OCI-LY1 (cell line): ENCODE results near the gene TGM2.

Experiments used
- H2AFZ ChIP-seq: fragments of 200-600 bp; sonication (generic), shearing (Covaris generic); 2 replicates; pipeline ENCODE4 v1.6.0; 2014; ENCODE audit warnings: antibody characterized with exemption, mild to moderate bottlenecking, low read length
- H3F3A ChIP-seq: fragments of 200-600 bp; sonication (generic), shearing (Covaris generic); 2 replicates; pipeline ENCODE4 v1.6.0; 2014; ENCODE audit warnings: mild to moderate bottlenecking, antibody characterized with exemption, low read length, moderate library complexity; ENCODE audit not compliant: insufficient read depth
- H3K27ac ChIP-seq: fragments of 200-600 bp; sonication (generic); 2 replicates; pipeline ENCODE4 v1.5.1; 2014; ENCODE audit warnings: low read length, mixed run types, mild to moderate bottlenecking, low read depth; ENCODE audit not compliant: poor library complexity, severe bottlenecking
- H3K27me3 ChIP-seq: fragments of 200-600 bp; sonication (generic); 2 replicates; pipeline ENCODE4 v1.6.0; 2014; ENCODE audit warnings: antibody characterized with exemption, mild to moderate bottlenecking, low read length, moderate library complexity; ENCODE audit not compliant: insufficient read depth
- H3K36me3 ChIP-seq: fragments of 200-600 bp; sonication (generic); 2 replicates; pipeline ENCODE4 v1.6.1; 2014; ENCODE audit warnings: mild to moderate bottlenecking, antibody characterized with exemption, low read length, moderate library complexity, mixed read lengths; ENCODE audit not compliant: insufficient read depth
- H3K4me1 ChIP-seq: fragments of 200-600 bp; sonication (generic); 2 replicates; pipeline ENCODE4 v1.5.1; 2014; ENCODE audit warnings: mild to moderate bottlenecking, low read length, moderate library complexity; ENCODE audit not compliant: insufficient read depth, severe bottlenecking
- H3K4me2 ChIP-seq: fragments of 200-600 bp; sonication (generic), shearing (Covaris generic); 2 replicates; pipeline ENCODE4 v1.6.1; 2014; ENCODE audit warnings: low read length
- H3K4me3 ChIP-seq: fragments of 200-600 bp; sonication (generic); 2 replicates; pipeline ENCODE4 v1.5.1; 2014; ENCODE audit warnings: low read length, low read depth, mild to moderate bottlenecking, mixed read lengths; ENCODE audit not compliant: poor library complexity, severe bottlenecking
- H3K79me2 ChIP-seq: fragments of 200-600 bp; shearing (Covaris generic); 2 replicates; pipeline ENCODE4 v1.6.1; 2016; ENCODE audit warnings: mixed run types, low read length, mixed read lengths; ENCODE audit not compliant: insufficient read depth
- H3K9ac ChIP-seq: fragments of 200-600 bp; sonication (generic), shearing (Covaris generic); 2 replicates; pipeline ENCODE4 v1.6.1; 2014; ENCODE audit warnings: mild to moderate bottlenecking, low read length, mixed read lengths
- H3K9me2 ChIP-seq: fragments of 200-600 bp; sonication (generic), shearing (Covaris generic); 2 replicates; pipeline ENCODE4 v1.6.1; 2014; ENCODE audit warnings: low read depth, mild to moderate bottlenecking, low read length, mixed read lengths
- H3K9me3 ChIP-seq: fragments of 200-600 bp; shearing (Covaris generic); 2 replicates; pipeline ENCODE4 v1.6.1; 2014; ENCODE audit warnings: low read length, mixed read lengths
- H4K20me1 ChIP-seq: fragments of 200-600 bp; sonication (generic), shearing (Covaris generic); 2 replicates; pipeline ENCODE4 v1.6.0; 2016; ENCODE audit warnings: mild to moderate bottlenecking, low read length; ENCODE audit not compliant: insufficient read depth
- EZH2 ChIP-seq: fragments of 200-600 bp; sonication (generic), shearing (Covaris generic); IDR thresholded peaks from 2 replicates; pipeline ENCODE4 v1.8.0; 2017; ENCODE audit warnings: borderline replicate concordance, mixed run types, mild to moderate bottlenecking, antibody characterized with exemption, low read length, moderate library complexity, mixed read lengths
- TF ChIP-seq, protein P1 (sequence below): fragments of 200-600 bp; sonication (generic), shearing (Covaris generic); IDR thresholded peaks from 2 replicates; pipeline ENCODE4 v1.5.1; 2017; ENCODE audit warnings: mild to moderate bottlenecking, antibody characterized with exemption, low read length, moderate library complexity, mixed read lengths

Gene TGM2

GRCh38 chr20:38165089-38165965, at the start of gene TGM2:
Gene TGM2 (minus strand): TSS chr20:38165270. CDS start chr20:38165198, 72 bp downstream.
- H3K9me2 ChIP-seq: no peaks in the 10 kb centered on the region
- no peaks in the 10 kb centered on the region for H3K9me3 ChIP-seq
- H3K27me3 ChIP-seq: peaks cover 7% of the 10 kb centered on the region
- H4K20me1 ChIP-seq: no peaks in the 10 kb centered on the region
- no peak for TF ChIP-seq EZH2
- TF ChIP-seq, protein P1, sequence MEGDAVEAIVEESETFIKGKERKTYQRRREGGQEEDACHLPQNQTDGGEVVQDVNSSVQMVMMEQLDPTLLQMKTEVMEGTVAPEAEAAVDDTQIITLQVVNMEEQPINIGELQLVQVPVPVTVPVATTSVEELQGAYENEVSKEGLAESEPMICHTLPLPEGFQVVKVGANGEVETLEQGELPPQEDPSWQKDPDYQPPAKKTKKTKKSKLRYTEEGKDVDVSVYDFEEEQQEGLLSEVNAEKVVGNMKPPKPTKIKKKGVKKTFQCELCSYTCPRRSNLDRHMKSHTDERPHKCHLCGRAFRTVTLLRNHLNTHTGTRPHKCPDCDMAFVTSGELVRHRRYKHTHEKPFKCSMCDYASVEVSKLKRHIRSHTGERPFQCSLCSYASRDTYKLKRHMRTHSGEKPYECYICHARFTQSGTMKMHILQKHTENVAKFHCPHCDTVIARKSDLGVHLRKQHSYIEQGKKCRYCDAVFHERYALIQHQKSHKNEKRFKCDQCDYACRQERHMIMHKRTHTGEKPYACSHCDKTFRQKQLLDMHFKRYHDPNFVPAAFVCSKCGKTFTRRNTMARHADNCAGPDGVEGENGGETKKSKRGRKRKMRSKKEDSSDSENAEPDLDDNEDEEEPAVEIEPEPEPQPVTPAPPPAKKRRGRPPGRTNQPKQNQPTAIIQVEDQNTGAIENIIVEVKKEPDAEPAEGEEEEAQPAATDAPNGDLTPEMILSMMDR: peak; percentile 83
- no peaks in the 10 kb centered on the region for H3K36me3 ChIP-seq
- H3K9ac ChIP-seq: no peak within 1 kb of the TSS
- H3K4me3 ChIP-seq: no peak within 1 kb of the TSS
- no peak within 1 kb of the TSS for H2AFZ ChIP-seq
- H3K27ac ChIP-seq: no peak within 1 kb of the TSS
- no peaks in the 10 kb centered on the region for H3F3A ChIP-seq
- peak within 1 kb of the TSS; percentile 30; the same call in 1 of the 2 replicates for H3K4me2 ChIP-seq
- no peaks in the 10 kb centered on the region for H3K79me2 ChIP-seq
- H3K4me1 ChIP-seq: peaks cover 5% of the 10 kb centered on the region

- Histone ChIP-seq H3K9me3 (no peaks in the 10 kb centered on the region), H3K4me2 (no peak overlapping the region), H3K4me3 (no peak overlapping the region), H3K36me3 (no peaks in the 10 kb centered on the region), H3F3A (no peaks in the 10 kb centered on the region), H3K4me1 (no peaks in the 10 kb centered on the region), H3K9ac (no peak overlapping the region), H4K20me1 (no peaks in the 10 kb centered on the region), H3K27ac (no peak overlapping the region), H3K27me3 (no peaks in the 10 kb centered on the region; the same call in 1 of the 2 replicates), H3K9me2 (no peaks in the 10 kb centered on the region), H2AFZ (no peak overlapping the region), H3K79me2 (no peaks in the 10 kb centered on the region)
- TF ChIP-seq, protein P1: no peak
- TF ChIP-seq EZH2: no peak
Measured at GRCh38 chr20:38214256-38215193, 49.5 kb upstream of the TGM2 start.

DNA sequence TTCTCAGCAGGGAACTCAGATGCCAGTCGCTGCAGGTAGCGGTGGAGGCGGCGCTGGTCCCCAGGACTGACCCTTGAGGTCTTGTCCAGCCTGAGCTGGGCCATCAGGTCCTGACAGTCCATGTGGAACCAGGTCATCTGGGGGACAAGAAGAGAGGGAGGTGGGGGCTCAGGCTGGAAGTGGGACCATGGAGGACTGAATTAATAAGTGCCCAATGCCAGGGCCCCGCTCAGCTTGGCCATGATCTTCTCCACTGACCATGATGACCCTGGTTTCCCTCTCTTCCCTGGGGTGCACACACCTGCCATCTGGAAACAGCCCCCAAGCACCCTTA, 48.5 kb upstream of the TGM2 start:
- TF ChIP-seq EZH2: no peak
- TF ChIP-seq, protein P1: no peak
- Histone ChIP-seq H3K4me1 (no peaks in the 10 kb centered on the region), H3K9me3 (no peaks in the 10 kb centered on the region), H3K4me3 (no peak overlapping the region), H3K9ac (no peak overlapping the region), H3K27ac (no peak overlapping the region), H4K20me1 (no peaks in the 10 kb centered on the region), H3K36me3 (no peaks in the 10 kb centered on the region), H3K9me2 (no peaks in the 10 kb centered on the region), H3K79me2 (no peaks in the 10 kb centered on the region), H3K27me3 (no peaks in the 10 kb centered on the region; the same call in 1 of the 2 replicates), H2AFZ (no peak overlapping the region), H3K4me2 (no peak overlapping the region), H3F3A (no peaks in the 10 kb centered on the region)
